Gastroesophageal sphincter (tissue), 4 donors: ENCODE data around the gene FAM3B. TPM values are rescaled to one million over a fixed set of nuclear protein-coding genes. Genes with fewer than 3 reads are reported as not detected.

Experiments used
- ATAC-seq: fragments of 150-250 bp; one replicate; pipeline ENCODE4 v1.9.1; 2016; ENCODE audit warnings: mild to moderate bottlenecking, moderate library complexity
- H3K27ac ChIP-seq, 4 donors: fragments of 200-600 bp; sonication (generic) in 3 of 4; 1 replicate in 3 of 4; 2 replicates in 1 of 4; pipeline ENCODE4 v1.5.1; 2016 to 2019
- H3K27me3 ChIP-seq: fragments of 200-600 bp; sonication (generic); one replicate; pipeline ENCODE4 v1.5.1; 2019
- H3K36me3 ChIP-seq, 2 donors: fragments of 200-600 bp; sonication (generic); one replicate each; pipeline ENCODE4 v1.5.1; 2019; ENCODE audit warnings: control low read depth in 1 of 2
- H3K4me1 ChIP-seq, 3 donors: fragments of 200-600 bp; sonication (generic); 1 replicate in 2 of 3; 2 replicates in 1 of 3; pipeline ENCODE4 v1.5.1; 2016 to 2019; ENCODE audit warnings: control low read depth in 2 of 3
- H3K4me3 ChIP-seq, 2 donors: fragments of 200-600 bp; sonication (generic); one replicate each; pipeline ENCODE4 v1.5.1; 2019; ENCODE audit warnings: mild to moderate bottlenecking in 1 of 2, moderate library complexity in 1 of 2
- H3K9me3 ChIP-seq, 3 donors: fragments of 200-600 bp; sonication (generic); one replicate each; pipeline ENCODE4 v1.5.1; 2017 to 2019; ENCODE audit warnings: control low read depth in 2 of 3
- CTCF ChIP-seq, 4 experiments: fragments of 200-600 bp in 2 of 4; fragments of 450-650 bp in 2 of 4; sonication (generic) in 1 of 4; IDR thresholded peaks; one replicate each; pipeline ENCODE4 v1.5.1; 2017 to 2019; ENCODE audit warnings: antibody characterized with exemption in 4 of 4, mild to moderate bottlenecking in 2 of 4, moderate library complexity in 2 of 4
- EP300 ChIP-seq: sonication (generic); formaldehyde crosslinking; IDR thresholded peaks from one replicate; pipeline ENCODE4 v1.6.1; 2017; ENCODE audit warnings: antibody characterized with exemption, mild to moderate bottlenecking
- POLR2A ChIP-seq, 2 donors: fragments of 450-650 bp; IDR thresholded peaks; one replicate each; pipeline ENCODE4 v1.6.1; 2017; ENCODE audit warnings: antibody characterized with exemption in 2 of 2, mild to moderate bottlenecking in 2 of 2, moderate library complexity in 1 of 2
- POLR2AphosphoS5 ChIP-seq: sonication (generic); formaldehyde crosslinking; IDR thresholded peaks from one replicate; pipeline ENCODE4 v1.6.1; 2017; ENCODE audit warnings: antibody characterized with exemption
- WGBS, 2 donors: methylation state at CpG; one replicate each; pipeline ENCODE4 v1.1.5; 2018; ENCODE audit warnings: low coverage in 1 of 2; 5-methylcytosine and 5-hydroxymethylcytosine counted together
- total RNA-seq, 4 donors: library from RNA; depleted of rRNA; stranded (reverse); fragments of >200 nt; gene quantifications; one replicate each; pipeline ENCODE4 v1.1.0, GENCODE V29; 2016

Gene FAM3B
- total RNA-seq, 4 donors from 2014 or later, result 0.31 to 7.1 TPM; not detected in 2

GRCh38 chr21:41397471-41397891 is 80.9 kb downstream of the FAM3B start:
- no peaks in the 10 kb centered on the region for H3K9me3 ChIP-seq
- peaks cover 20% of the 10 kb centered on the region for H3K27me3 ChIP-seq
- peaks cover 0 to 73% of the 10 kb centered on the region in 2 donors for H3K36me3 ChIP-seq
- H3K27ac ChIP-seq, result no peak overlapping the region
- no peak for ATAC-seq
- 53% methylated on average over 3 of the region's 7 CpGs; no CpG with 5 or more reads in 1 of the 2 donors for WGBS, 2 donors
- no peak for TF ChIP-seq CTCF (IDR thresholded peaks at IDR 0.05)
- TF ChIP-seq POLR2A (IDR thresholded peaks at IDR 0.05), result no peak
- no peak for TF ChIP-seq POLR2AphosphoS5
- no peak for TF ChIP-seq EP300
- no peak overlapping the region for H3K4me3 ChIP-seq
- H3K4me1 ChIP-seq, result no peaks in the 10 kb centered on the region

- no peak overlapping the region for H3K27ac ChIP-seq
- no peaks in the 10 kb centered on the region for H3K9me3 ChIP-seq
- peaks cover 0 to 81% of the 10 kb centered on the region in 2 donors for H3K36me3 ChIP-seq
- no peak for TF ChIP-seq EP300
- TF ChIP-seq POLR2AphosphoS5, result no peak
- no peaks in the 10 kb centered on the region for H3K4me1 ChIP-seq
- ATAC-seq, result no peak
- H3K27me3 ChIP-seq, result peaks cover 19% of the 10 kb centered on the region
- WGBS, 2 donors, result 87 to 89% methylated on average over 4 of the region's 4 CpGs
- no peak overlapping the region for H3K4me3 ChIP-seq
These were observed 81.7 kb downstream of the FAM3B start for GRCh38 chr21:41398251-41398650.

- no peak for ATAC-seq
- Histone ChIP-seq H3K4me3 (no peak overlapping the region), H3K9me3 (no peaks in the 10 kb centered on the region), H3K27me3 (peaks cover 13% of the 10 kb centered on the region), H3K4me1 (no peaks in the 10 kb centered on the region), H3K36me3 (peaks cover 0 to 86% of the 10 kb centered on the region in 2 donors), H3K27ac (no peak overlapping the region)
- 89% methylated on average over 4 of the region's 16 CpGs; no CpG with 5 or more reads in 1 of the 2 donors for WGBS, 2 donors
- TF ChIP-seq EP300 (no peak), POLR2AphosphoS5 (no peak), POLR2A (IDR thresholded peaks at IDR 0.05) (no peak), CTCF (IDR thresholded peaks at IDR 0.05) (no peak)
These were observed 82.2 kb downstream of the FAM3B start for GRCh38 chr21:41398831-41399230.

- no peak for ATAC-seq
- TF ChIP-seq CTCF (IDR thresholded peaks at IDR 0.05) (no peak), POLR2AphosphoS5 (no peak), POLR2A (IDR thresholded peaks at IDR 0.05) (no peak)
These were observed 82.7 kb downstream of the FAM3B start for GRCh38 chr21:41399246-41399800.

GRCh38 chr21:41402231-41402630 is 85.6 kb downstream of the FAM3B start:
- Histone ChIP-seq H3K4me3 (no peak overlapping the region), H3K9me3 (no peaks in the 10 kb centered on the region), H3K36me3 (peaks cover 0 to 92% of the 10 kb centered on the region in 2 donors), H3K27ac (no peak overlapping the region), H3K27me3 (peaks cover 9% of the 10 kb centered on the region), H3K4me1 (no peaks in the 10 kb centered on the region)
- TF ChIP-seq EP300 (no peak), POLR2A (IDR thresholded peaks at IDR 0.05) (no peak), CTCF (IDR thresholded peaks at IDR 0.05) (no peak), POLR2AphosphoS5 (no peak)
- 94% methylated on average over 7 of the region's 11 CpGs; no CpG with 5 or more reads in 1 of the 2 donors for WGBS, 2 donors
- ATAC-seq, result no peak

More at GRCh38 chr21:41399246-41399800, 82.7 kb downstream of the FAM3B start:
- H3K4me3 ChIP-seq, result no peak overlapping the region
- H3K4me1 ChIP-seq, result no peaks in the 10 kb centered on the region
- H3K27ac ChIP-seq, result no peak overlapping the region
- H3K9me3 ChIP-seq, result no peaks in the 10 kb centered on the region
- 85 to 91% methylated on average over 6 to 7 of the region's 7 CpGs for WGBS, 2 donors
- H3K27me3 ChIP-seq, result peaks cover 8% of the 10 kb centered on the region
- H3K36me3 ChIP-seq, result peaks cover 0 to 91% of the 10 kb centered on the region in 2 donors
